Right lobe of liver (tissue), 4 donors: ENCODE measurements around the gene COPS8.

Experiments used
- POLR2A ChIP-seq: fragments of 450-650 bp; IDR thresholded peaks from one replicate; pipeline ENCODE4 v1.6.1; 2017; ENCODE audit warnings: antibody characterized with exemption, mild to moderate bottlenecking
- TF ChIP-seq, protein P1 (sequence below), 4 donors: fragments of 200-600 bp in 3 of 4; fragments of 450-650 bp in 1 of 4; IDR thresholded peaks; one replicate each; pipeline versions ENCODE4 v1.5.1 to v1.8.0; 2016 to 2022; ENCODE audit warnings: antibody characterized with exemption in 4 of 4, mild to moderate bottlenecking in 2 of 4
- donor health status: DM: no; HTN: no; CAD: no.
- donor health status: DM: no; HTN: no; CAD: no.
- donor health status: DM: no; HTN: yes; CAD: no.

GRCh38 chr2:237116431-237116830, 30.7 kb downstream of the COPS8 start:
- TF ChIP-seq, protein P1, sequence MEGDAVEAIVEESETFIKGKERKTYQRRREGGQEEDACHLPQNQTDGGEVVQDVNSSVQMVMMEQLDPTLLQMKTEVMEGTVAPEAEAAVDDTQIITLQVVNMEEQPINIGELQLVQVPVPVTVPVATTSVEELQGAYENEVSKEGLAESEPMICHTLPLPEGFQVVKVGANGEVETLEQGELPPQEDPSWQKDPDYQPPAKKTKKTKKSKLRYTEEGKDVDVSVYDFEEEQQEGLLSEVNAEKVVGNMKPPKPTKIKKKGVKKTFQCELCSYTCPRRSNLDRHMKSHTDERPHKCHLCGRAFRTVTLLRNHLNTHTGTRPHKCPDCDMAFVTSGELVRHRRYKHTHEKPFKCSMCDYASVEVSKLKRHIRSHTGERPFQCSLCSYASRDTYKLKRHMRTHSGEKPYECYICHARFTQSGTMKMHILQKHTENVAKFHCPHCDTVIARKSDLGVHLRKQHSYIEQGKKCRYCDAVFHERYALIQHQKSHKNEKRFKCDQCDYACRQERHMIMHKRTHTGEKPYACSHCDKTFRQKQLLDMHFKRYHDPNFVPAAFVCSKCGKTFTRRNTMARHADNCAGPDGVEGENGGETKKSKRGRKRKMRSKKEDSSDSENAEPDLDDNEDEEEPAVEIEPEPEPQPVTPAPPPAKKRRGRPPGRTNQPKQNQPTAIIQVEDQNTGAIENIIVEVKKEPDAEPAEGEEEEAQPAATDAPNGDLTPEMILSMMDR (IDR thresholded peaks at IDR 0.05), result no peak
- no peak for TF ChIP-seq POLR2A
